ENCODE results near the gene PYGO2.

GRCh38 chr1:155004352-155005075 lies 42.9 kb upstream of the PYGO2 start:
- TF ChIP-seq POLR2AphosphoS5 (IDR thresholded peaks at IDR 0.05; ENCODE audit: borderline replicate concordance, low read depth, low read length) (no peak), EZH2 (IDR thresholded peaks at IDR 0.05) (no peak), FOXP2 (optimal IDR thresholded peaks at IDR 0.05; ENCODE audit: control extremely low read depth, extremely low read length, insufficient read depth) (no peak)

Data from SK-N-MC (cell line).